Astrocyte (in vitro differentiated cells and primary cell): ENCODE results near the gene ZNF334. TPM values are rescaled to one million over a fixed set of nuclear protein-coding genes. Genes with fewer than 3 reads are reported as not detected.

ENCODE experiments used
- DNase-seq: peaks from one replicate; pipeline ENCODE4 v3.0.0-alpha.2; 2010; ENCODE audit warnings: low read depth
- FAIRE-seq: peaks from 2 replicates; lab custom pipeline; 2011; peaks lifted over from hg19 to GRCh38; lab: Jason Lieb, UNC
- H2AFZ ChIP-seq: 2 replicates; pipeline ENCODE4 v1.6.0; 2012; ENCODE audit warnings: low read depth, low read length, inconsistent platforms
- H3K27ac ChIP-seq: 2 replicates; pipeline ENCODE4 v1.5.1; 2011; ENCODE audit warnings: low read depth, low read length, inconsistent platforms
- H3K27me3 ChIP-seq: 2 replicates; pipeline ENCODE4 v1.6.0; 2011; ENCODE audit warnings: low read length, inconsistent platforms; ENCODE audit not compliant: insufficient read depth
- H3K36me3 ChIP-seq: 2 replicates; pipeline ENCODE4 v1.5.1; 2011; ENCODE audit warnings: low read length, inconsistent platforms; ENCODE audit not compliant: insufficient read depth
- H3K4me1 ChIP-seq: 2 replicates; pipeline ENCODE4 v1.5.1; 2011; ENCODE audit warnings: low read length, inconsistent platforms; ENCODE audit not compliant: insufficient read depth
- H3K4me2 ChIP-seq: 2 replicates; pipeline ENCODE4 v1.6.0; 2012; ENCODE audit warnings: low read length, inconsistent platforms
- H3K4me3 ChIP-seq: 2 replicates; pipeline ENCODE4 v1.5.1; 2011; ENCODE audit warnings: low read depth, mild to moderate bottlenecking, low read length, inconsistent platforms; ENCODE audit not compliant: insufficient read depth
- H3K79me2 ChIP-seq: 2 replicates; pipeline ENCODE4 v1.6.0; 2012; ENCODE audit warnings: mild to moderate bottlenecking, low read length, inconsistent platforms; ENCODE audit not compliant: insufficient read depth
- H3K9ac ChIP-seq: 2 replicates; pipeline ENCODE4 v1.6.0; 2012; ENCODE audit warnings: mild to moderate bottlenecking, low read length, inconsistent platforms
- H3K9me3 ChIP-seq: 2 replicates; pipeline ENCODE4 v1.5.1; 2012; ENCODE audit warnings: low read depth, mild to moderate bottlenecking, low read length, inconsistent platforms; ENCODE audit not compliant: insufficient read depth
- H4K20me1 ChIP-seq: 2 replicates; pipeline ENCODE4 v1.6.0; 2012; ENCODE audit warnings: low read length, inconsistent platforms; ENCODE audit not compliant: insufficient read depth
- H3K27ac Mint-ChIP-seq: one replicate; pipeline ENCODE4 v1.8.0; 2021; ENCODE audit warnings: mild to moderate bottlenecking, mixed read lengths; ENCODE audit not compliant: unreplicated experiment
- H3K27me3 Mint-ChIP-seq: one replicate; pipeline ENCODE4 v1.8.0; 2021; ENCODE audit warnings: low read depth, mixed read lengths; ENCODE audit not compliant: unreplicated experiment
- H3K36me3 Mint-ChIP-seq: one replicate; pipeline ENCODE4 v1.8.0; 2021; ENCODE audit warnings: low read depth, mixed read lengths; ENCODE audit not compliant: unreplicated experiment
- H3K4me1 Mint-ChIP-seq: one replicate; pipeline ENCODE4 v1.8.0; 2021; ENCODE audit warnings: low read depth, mixed read lengths; ENCODE audit not compliant: unreplicated experiment
- H3K4me3 Mint-ChIP-seq: one replicate; pipeline ENCODE4 v1.8.0; 2021; ENCODE audit warnings: mild to moderate bottlenecking, moderate library complexity, mixed read lengths; ENCODE audit not compliant: unreplicated experiment
- H3K9me3 Mint-ChIP-seq: one replicate; pipeline ENCODE4 v1.8.0; 2021; ENCODE audit warnings: mild to moderate bottlenecking, mixed read lengths; ENCODE audit not compliant: unreplicated experiment
- EZH2 ChIP-seq: IDR thresholded peaks from 2 replicates; pipeline ENCODE4 v1.6.1; 2012; ENCODE audit warnings: mild to moderate bottlenecking, low read length, inconsistent platforms; ENCODE audit not compliant: insufficient read depth
- total RNA-seq: library from RNA; stranded (reverse); gene quantifications from 2 replicates; pipeline ENCODE4 v1.2.1, GENCODE V29; 2021
- TF ChIP-seq, protein P1 (sequence below): IDR thresholded peaks from 2 replicates; pipeline ENCODE4 v1.5.1; 2011; ENCODE audit warnings: low read depth, mild to moderate bottlenecking, inconsistent platforms, low read length, moderate library complexity; ENCODE audit not compliant: insufficient read depth

ZNF334 gene
- total RNA-seq, 1 donor from 2014 or later, result 9.3 TPM

DNA sequence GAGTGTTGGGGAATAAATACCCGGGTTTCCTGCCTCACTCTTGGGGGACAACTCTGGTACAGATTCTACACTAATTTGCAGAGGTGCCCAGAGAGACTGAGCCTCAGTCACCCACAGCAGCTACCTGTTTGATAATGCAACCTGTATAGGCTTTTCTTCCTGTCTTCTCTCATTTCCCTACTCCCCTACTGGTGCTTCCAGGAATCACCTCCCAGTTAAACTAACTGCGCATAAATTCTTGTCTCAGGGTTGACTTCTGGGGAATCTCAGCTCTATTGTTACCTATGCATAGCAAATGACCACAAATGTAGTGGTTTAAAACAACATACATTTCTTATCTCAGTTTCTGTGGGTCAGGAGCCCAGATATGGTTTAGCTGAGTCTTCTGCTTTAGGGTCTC lies 25.8 kb upstream of the ZNF334 start:
- Mint-ChIP-seq H3K4me1 (no peaks in the 10 kb centered on the region), H3K27me3 (peaks cover 18% of the 10 kb centered on the region), H3K27ac (no peak overlapping the region), H3K36me3 (no peaks in the 10 kb centered on the region), H3K9me3 (no peaks in the 10 kb centered on the region), H3K4me3 (no peak overlapping the region)
- H3K4me1 ChIP-seq, result no peaks in the 10 kb centered on the region
- TF ChIP-seq EZH2, result no peak
- TF ChIP-seq, protein P1, sequence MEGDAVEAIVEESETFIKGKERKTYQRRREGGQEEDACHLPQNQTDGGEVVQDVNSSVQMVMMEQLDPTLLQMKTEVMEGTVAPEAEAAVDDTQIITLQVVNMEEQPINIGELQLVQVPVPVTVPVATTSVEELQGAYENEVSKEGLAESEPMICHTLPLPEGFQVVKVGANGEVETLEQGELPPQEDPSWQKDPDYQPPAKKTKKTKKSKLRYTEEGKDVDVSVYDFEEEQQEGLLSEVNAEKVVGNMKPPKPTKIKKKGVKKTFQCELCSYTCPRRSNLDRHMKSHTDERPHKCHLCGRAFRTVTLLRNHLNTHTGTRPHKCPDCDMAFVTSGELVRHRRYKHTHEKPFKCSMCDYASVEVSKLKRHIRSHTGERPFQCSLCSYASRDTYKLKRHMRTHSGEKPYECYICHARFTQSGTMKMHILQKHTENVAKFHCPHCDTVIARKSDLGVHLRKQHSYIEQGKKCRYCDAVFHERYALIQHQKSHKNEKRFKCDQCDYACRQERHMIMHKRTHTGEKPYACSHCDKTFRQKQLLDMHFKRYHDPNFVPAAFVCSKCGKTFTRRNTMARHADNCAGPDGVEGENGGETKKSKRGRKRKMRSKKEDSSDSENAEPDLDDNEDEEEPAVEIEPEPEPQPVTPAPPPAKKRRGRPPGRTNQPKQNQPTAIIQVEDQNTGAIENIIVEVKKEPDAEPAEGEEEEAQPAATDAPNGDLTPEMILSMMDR, result no peak
- H3K4me2 ChIP-seq, result no peak overlapping the region
- no peak overlapping the region for H2AFZ ChIP-seq
- no peak for DNase-seq
- peaks cover 8% of the 10 kb centered on the region for H3K27me3 ChIP-seq
- H3K27ac ChIP-seq, result no peak overlapping the region
- H3K36me3 ChIP-seq, result no peaks in the 10 kb centered on the region
- no peaks in the 10 kb centered on the region for H3K9me3 ChIP-seq
- no peak for FAIRE-seq
- H3K79me2 ChIP-seq, result no peaks in the 10 kb centered on the region
- no peak overlapping the region for H3K4me3 ChIP-seq
- H4K20me1 ChIP-seq, result no peaks in the 10 kb centered on the region
- no peak overlapping the region for H3K9ac ChIP-seq

DNA sequence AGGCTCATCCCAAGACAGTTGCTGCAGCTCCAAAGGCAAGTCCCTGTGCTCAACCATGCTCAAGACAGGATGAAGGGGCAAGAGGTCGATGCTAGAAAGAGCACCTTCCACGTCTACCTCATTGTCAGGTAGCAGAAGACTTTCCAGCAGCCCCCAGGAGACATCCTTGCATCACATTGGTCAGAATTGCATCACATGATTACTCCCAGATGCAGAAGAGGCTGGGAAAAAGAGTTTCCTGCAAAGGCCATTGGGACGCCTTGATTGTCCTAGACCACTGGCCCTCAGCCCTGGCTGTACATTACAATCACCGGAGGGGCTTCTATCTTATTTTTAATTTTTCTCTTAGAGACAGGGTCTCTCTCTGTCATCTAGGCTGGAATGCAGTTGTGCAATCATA lies 17.3 kb upstream of the ZNF334 start:
- H3K4me3 ChIP-seq, result no peak overlapping the region
- Mint-ChIP-seq H3K36me3 (no peaks in the 10 kb centered on the region), H3K4me3 (no peak overlapping the region), H3K4me1 (no peaks in the 10 kb centered on the region), H3K27ac (peak overlapping the region; percentile 30), H3K9me3 (no peaks in the 10 kb centered on the region), H3K27me3 (peaks cover 21% of the 10 kb centered on the region)
- H3K27me3 ChIP-seq, result no peaks in the 10 kb centered on the region
- H3K9ac ChIP-seq, result no peak overlapping the region
- no peaks in the 10 kb centered on the region for H3K9me3 ChIP-seq
- no peak overlapping the region for H3K4me2 ChIP-seq
- no peaks in the 10 kb centered on the region for H3K79me2 ChIP-seq
- H3K36me3 ChIP-seq, result no peaks in the 10 kb centered on the region
- no peak for FAIRE-seq
- no peaks in the 10 kb centered on the region for H4K20me1 ChIP-seq
- no peaks in the 10 kb centered on the region for H3K4me1 ChIP-seq
- H3K27ac ChIP-seq, result no peak overlapping the region
- TF ChIP-seq EZH2, result no peak
- TF ChIP-seq, protein P1, result no peak
- no peak for DNase-seq
- H2AFZ ChIP-seq, result no peak overlapping the region

- FAIRE-seq (no peak), DNase-seq (no peak)
- no peak overlapping the region for H3K4me3 ChIP-seq
- Mint-ChIP-seq H3K9me3 (no peaks in the 10 kb centered on the region), H3K27me3 (peaks cover 28% of the 10 kb centered on the region), H3K4me3 (no peak overlapping the region), H3K36me3 (no peaks in the 10 kb centered on the region), H3K4me1 (no peaks in the 10 kb centered on the region), H3K27ac (no peak overlapping the region)
- H3K27me3 ChIP-seq, result no peaks in the 10 kb centered on the region
- H3K27ac ChIP-seq, result no peak overlapping the region
- H4K20me1 ChIP-seq, result no peaks in the 10 kb centered on the region
- H3K36me3 ChIP-seq, result no peaks in the 10 kb centered on the region
- no peak overlapping the region for H2AFZ ChIP-seq
- TF ChIP-seq EZH2, result no peak
- TF ChIP-seq, protein P1, result no peak
- H3K4me1 ChIP-seq, result no peaks in the 10 kb centered on the region
- no peak overlapping the region for H3K9ac ChIP-seq
- no peak overlapping the region for H3K4me2 ChIP-seq
- no peaks in the 10 kb centered on the region for H3K79me2 ChIP-seq
- no peaks in the 10 kb centered on the region for H3K9me3 ChIP-seq
These were observed 10.5 kb upstream of the ZNF334 start for GRCh38 chr20:46523696-46524328.
